Activated naive CD8-positive, alpha-beta T cell (primary cell): Measurements from ENCODE around the gene ANKRD34A.

Source experiments
- H3K27ac Mint-ChIP-seq: one replicate; pipeline ENCODE4 v1.8.0; 2021; ENCODE audit warnings: mixed read lengths
- H3K27me3 Mint-ChIP-seq: one replicate; pipeline ENCODE4 v1.8.0; 2021; ENCODE audit warnings: mixed read lengths
- H3K36me3 Mint-ChIP-seq: one replicate; pipeline ENCODE4 v1.8.0; 2021; ENCODE audit warnings: mixed read lengths
- H3K4me1 Mint-ChIP-seq: one replicate; pipeline ENCODE4 v1.8.0; 2021; ENCODE audit warnings: low read depth, mixed read lengths
- H3K4me3 Mint-ChIP-seq: one replicate; pipeline ENCODE4 v1.8.0; 2021; ENCODE audit warnings: mild to moderate bottlenecking, mixed read lengths
- H3K9me3 Mint-ChIP-seq: one replicate; pipeline ENCODE4 v1.8.0; 2021; ENCODE audit warnings: low read depth, mixed read lengths

Gene ANKRD34A

GRCh38 chr1:145994391-145995120, 30.2 kb upstream of the ANKRD34A start:
- H3K4me1 Mint-ChIP-seq = peaks cover 77% of the 10 kb centered on the region
- peak overlapping the region; percentile 98 for H3K4me3 Mint-ChIP-seq
- H3K36me3 Mint-ChIP-seq = peaks cover 22% of the 10 kb centered on the region
- H3K27me3 Mint-ChIP-seq = no peaks in the 10 kb centered on the region
- no peaks in the 10 kb centered on the region for H3K9me3 Mint-ChIP-seq
- H3K27ac Mint-ChIP-seq = peak overlapping the region; percentile 99

- peaks cover 74% of the 10 kb centered on the region for H3K4me1 Mint-ChIP-seq
- peak overlapping the region; percentile 99 for H3K27ac Mint-ChIP-seq
- H3K4me3 Mint-ChIP-seq = peak overlapping the region; percentile 98
- H3K27me3 Mint-ChIP-seq = no peaks in the 10 kb centered on the region
- no peaks in the 10 kb centered on the region for H3K9me3 Mint-ChIP-seq
- H3K36me3 Mint-ChIP-seq = peaks cover 22% of the 10 kb centered on the region
Measured at GRCh38 chr1:145993618-145994390, 29.4 kb upstream of the ANKRD34A start.

GRCh38 chr1:145992958-145993617, 28.7 kb upstream of the ANKRD34A start:
- H3K9me3 Mint-ChIP-seq = peaks cover 3% of the 10 kb centered on the region
- peak overlapping the region; percentile 99 for H3K27ac Mint-ChIP-seq
- no peaks in the 10 kb centered on the region for H3K27me3 Mint-ChIP-seq
- peak overlapping the region; percentile 98 for H3K4me3 Mint-ChIP-seq
- H3K4me1 Mint-ChIP-seq = peaks cover 72% of the 10 kb centered on the region
- peaks cover 22% of the 10 kb centered on the region for H3K36me3 Mint-ChIP-seq

DNA sequence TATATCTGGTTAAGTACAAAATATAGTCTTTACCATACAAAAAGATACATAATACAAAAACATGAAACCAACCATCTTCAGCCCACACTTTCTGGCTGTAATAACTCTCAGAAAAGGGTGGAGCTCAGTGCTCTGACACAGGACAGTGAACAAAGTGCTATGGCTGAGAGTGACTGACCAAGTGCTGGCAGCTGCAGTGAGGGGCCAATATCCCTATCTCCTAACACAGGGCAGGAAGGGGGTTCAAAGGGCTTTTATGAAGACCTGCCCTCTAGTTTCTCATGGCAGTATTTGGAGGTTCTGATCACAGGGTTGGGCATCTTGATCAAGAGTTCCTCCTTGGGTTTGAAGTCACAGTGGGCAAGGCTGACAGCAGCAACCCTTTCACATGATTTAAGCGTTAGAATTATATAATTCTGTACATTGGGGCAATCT, 28.1 kb upstream of the ANKRD34A start:
- peak overlapping the region; percentile 98 for H3K4me3 Mint-ChIP-seq
- no peaks in the 10 kb centered on the region for H3K27me3 Mint-ChIP-seq
- peaks cover 22% of the 10 kb centered on the region for H3K36me3 Mint-ChIP-seq
- H3K27ac Mint-ChIP-seq = peak overlapping the region; percentile 99
- peaks cover 72% of the 10 kb centered on the region for H3K4me1 Mint-ChIP-seq
- peaks cover 3% of the 10 kb centered on the region for H3K9me3 Mint-ChIP-seq

DNA sequence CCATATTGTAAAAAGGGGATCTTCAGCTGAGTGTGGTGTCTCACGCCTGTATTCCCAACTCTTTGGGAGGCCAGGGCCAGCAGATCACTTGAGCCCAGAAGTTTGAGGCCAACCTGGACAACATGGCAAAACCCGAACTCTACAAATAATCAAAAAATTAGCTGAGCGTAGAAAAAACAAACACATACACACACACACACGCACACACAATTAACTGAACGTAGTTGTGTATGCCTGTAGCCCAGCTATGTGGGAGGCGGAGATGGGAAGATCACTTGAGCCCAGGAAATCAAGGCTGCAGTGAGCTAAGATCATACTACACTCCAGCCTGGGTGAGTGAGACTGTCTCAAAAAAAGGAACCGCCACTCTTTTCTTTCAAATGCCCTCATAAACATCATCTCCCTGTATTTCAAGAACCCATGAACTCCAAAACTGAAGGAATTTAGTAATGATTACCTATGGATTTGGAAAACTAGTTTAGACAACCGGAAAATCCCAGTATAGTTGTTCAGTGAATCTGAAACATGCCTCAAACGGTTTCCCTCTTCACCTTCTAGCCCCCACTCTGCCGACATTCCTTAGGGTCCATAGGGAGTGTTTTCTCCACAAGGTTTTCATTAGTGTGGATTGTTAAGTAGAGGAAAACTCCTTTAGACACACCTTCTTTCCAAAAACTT, 27.5 kb upstream of the ANKRD34A start:
- no peaks in the 10 kb centered on the region for H3K27me3 Mint-ChIP-seq
- H3K27ac Mint-ChIP-seq = peak overlapping the region; percentile 99
- peak overlapping the region; percentile 98 for H3K4me3 Mint-ChIP-seq
- peaks cover 71% of the 10 kb centered on the region for H3K4me1 Mint-ChIP-seq
- peaks cover 3% of the 10 kb centered on the region for H3K9me3 Mint-ChIP-seq
- peaks cover 22% of the 10 kb centered on the region for H3K36me3 Mint-ChIP-seq

DNA sequence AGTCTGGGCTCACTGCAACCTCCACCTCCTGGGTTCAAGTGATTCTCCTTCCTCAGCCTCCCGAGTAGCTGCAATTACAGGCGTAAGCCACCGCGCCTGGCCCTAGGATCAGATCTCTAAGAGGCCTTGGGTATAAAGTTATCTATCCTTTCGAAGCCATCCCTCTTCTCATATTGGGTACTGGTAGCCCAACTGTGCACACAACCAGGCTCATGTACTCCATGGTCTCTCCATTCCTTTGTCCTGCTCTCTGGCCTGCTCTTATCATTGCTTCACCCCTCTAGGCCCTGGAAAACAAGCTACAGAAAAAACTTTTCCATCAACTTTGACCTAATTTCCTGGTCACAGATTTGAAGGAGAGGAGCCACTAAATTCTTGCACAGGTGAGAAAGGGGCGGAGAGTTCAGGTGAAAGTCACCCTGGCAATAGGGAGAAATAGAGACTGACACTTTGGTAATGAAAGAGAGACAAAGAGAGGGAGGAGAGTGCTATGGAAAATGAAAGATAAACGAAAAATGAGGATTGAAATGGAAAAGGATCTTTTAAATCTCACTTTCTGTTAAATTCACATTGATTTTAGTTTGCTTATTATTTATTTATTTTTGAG, 26.0 kb upstream of the ANKRD34A start:
- H3K4me1 Mint-ChIP-seq = peaks cover 83% of the 10 kb centered on the region
- H3K9me3 Mint-ChIP-seq = peaks cover 3% of the 10 kb centered on the region
- H3K4me3 Mint-ChIP-seq = peak overlapping the region; percentile 23

GRCh38 chr1:145988773-145989172, 24.4 kb upstream of the ANKRD34A start:
- Mint-ChIP-seq H3K27me3 (no peaks in the 10 kb centered on the region), H3K27ac (peak overlapping the region; percentile 96), H3K4me3 (peak overlapping the region; percentile 68), H3K4me1 (peaks cover 81% of the 10 kb centered on the region), H3K9me3 (peaks cover 3% of the 10 kb centered on the region), H3K36me3 (peaks cover 11% of the 10 kb centered on the region)

More for the DNA sequence above, 26.0 kb upstream of the ANKRD34A start:
- H3K36me3 Mint-ChIP-seq = peaks cover 22% of the 10 kb centered on the region
- H3K27ac Mint-ChIP-seq = peak overlapping the region; percentile 68
- no peaks in the 10 kb centered on the region for H3K27me3 Mint-ChIP-seq

DNA sequence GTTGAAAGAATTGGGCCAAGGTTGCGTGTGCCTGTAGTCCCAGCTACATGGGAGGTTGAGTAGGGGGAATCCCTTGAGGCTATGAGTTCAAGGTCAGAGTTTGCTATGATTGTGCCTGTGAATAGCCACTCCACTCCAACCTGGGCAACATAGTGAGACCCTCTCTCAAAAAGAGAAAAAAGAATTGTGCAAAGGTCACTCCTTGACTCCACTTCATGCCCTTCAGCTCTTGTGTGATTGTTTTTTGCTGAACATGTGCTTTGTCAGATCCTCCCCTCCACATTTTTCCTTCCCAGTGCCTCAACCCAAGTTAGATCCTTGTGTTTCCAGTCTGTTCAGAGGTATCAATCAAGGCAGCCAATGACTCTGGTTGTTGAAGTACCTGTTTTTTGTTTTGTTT, 23.6 kb upstream of the ANKRD34A start:
- Mint-ChIP-seq H3K4me3 (no peak overlapping the region), H3K36me3 (peaks cover 5% of the 10 kb centered on the region), H3K9me3 (peaks cover 3% of the 10 kb centered on the region), H3K27ac (peak overlapping the region; percentile 73), H3K4me1 (peaks cover 72% of the 10 kb centered on the region), H3K27me3 (no peaks in the 10 kb centered on the region)

GRCh38 chr1:145986551-145986950, 22.2 kb upstream of the ANKRD34A start:
- Mint-ChIP-seq H3K4me1 (peaks cover 59% of the 10 kb centered on the region), H3K9me3 (peaks cover 3% of the 10 kb centered on the region), H3K36me3 (no peaks in the 10 kb centered on the region), H3K4me3 (no peak overlapping the region), H3K27me3 (no peaks in the 10 kb centered on the region), H3K27ac (peak overlapping the region; percentile 34)

- peaks cover 3% of the 10 kb centered on the region for H3K9me3 Mint-ChIP-seq
- H3K27ac Mint-ChIP-seq = peak overlapping the region; percentile 70
- peaks cover 51% of the 10 kb centered on the region for H3K4me1 Mint-ChIP-seq
- no peaks in the 10 kb centered on the region for H3K36me3 Mint-ChIP-seq
- peak overlapping the region; percentile 52 for H3K4me3 Mint-ChIP-seq
- H3K27me3 Mint-ChIP-seq = no peaks in the 10 kb centered on the region
Measured at GRCh38 chr1:145985502-145986439, 21.4 kb upstream of the ANKRD34A start.

- Mint-ChIP-seq H3K4me1 (peaks cover 44% of the 10 kb centered on the region), H3K27me3 (no peaks in the 10 kb centered on the region), H3K9me3 (peaks cover 3% of the 10 kb centered on the region), H3K36me3 (no peaks in the 10 kb centered on the region), H3K4me3 (peak overlapping the region; percentile 52), H3K27ac (peak overlapping the region; percentile 42)
Measured at GRCh38 chr1:145985129-145985501, 20.7 kb upstream of the ANKRD34A start.

DNA sequence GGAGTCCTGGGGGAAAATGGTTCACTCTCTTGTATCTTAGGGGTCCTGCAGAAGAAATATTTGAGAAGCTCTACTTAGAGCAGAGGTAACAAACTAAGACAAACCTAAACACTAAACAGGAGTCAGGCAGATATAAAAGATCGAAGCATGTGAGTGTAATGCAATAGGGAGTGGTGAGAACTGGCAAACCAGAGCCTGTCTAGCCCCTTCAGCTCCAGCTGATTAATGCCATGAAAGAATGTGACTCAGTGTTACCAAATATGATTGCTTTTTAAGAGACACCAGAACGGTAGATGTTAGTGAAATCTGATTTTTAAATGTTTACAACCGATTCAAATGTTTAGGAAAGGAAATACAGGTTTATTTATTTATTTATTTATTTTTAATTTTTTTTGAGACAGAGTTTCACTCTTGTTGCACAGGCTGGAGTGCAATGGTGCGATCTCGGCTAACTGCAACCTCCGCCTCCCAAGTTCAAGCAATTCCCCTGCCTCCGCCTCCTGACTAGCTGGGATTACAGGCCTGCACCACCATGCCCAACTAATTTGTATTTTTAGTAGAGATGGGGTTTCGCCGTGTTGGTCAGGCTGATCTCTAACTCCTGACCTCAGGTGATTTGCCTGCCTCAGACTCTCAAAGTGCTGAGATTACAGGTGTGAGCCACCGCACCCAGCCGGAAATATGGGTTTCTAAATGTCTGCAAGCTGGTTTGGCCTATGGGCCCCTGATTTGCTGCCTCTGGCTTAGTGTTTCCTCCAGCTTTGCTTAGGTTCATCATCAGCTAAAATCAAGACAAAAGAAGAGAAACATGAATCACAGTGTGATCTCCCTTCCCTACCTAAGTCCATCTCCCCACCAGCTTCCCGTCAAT, 19.8 kb upstream of the ANKRD34A start:
- Mint-ChIP-seq H3K27ac (peak overlapping the region; percentile 42), H3K4me1 (peaks cover 40% of the 10 kb centered on the region), H3K9me3 (peaks cover 3% of the 10 kb centered on the region), H3K27me3 (no peaks in the 10 kb centered on the region), H3K4me3 (peak overlapping the region; percentile 27), H3K36me3 (no peaks in the 10 kb centered on the region)

DNA sequence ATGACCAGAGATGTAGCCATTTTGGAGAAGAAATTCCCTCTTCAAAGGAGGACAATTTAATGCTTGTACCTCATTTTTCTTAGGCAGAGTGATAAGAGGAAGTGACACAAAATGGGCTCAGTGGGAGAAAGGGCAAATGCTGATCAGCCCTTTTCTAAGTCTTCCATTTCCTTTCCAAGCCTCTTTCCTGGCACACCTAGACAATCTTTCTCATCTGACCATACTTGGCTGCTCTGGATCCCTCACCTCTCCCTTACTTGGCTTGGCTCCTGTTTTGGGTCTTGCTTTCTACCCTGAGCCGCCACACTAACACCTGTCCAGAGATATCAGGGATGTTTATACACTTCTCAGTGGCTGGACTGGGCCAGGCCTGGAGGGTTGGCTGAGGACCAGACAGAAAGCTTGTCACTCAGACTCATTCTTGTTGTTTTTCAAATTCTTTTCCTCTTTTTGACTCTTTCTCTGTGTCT, 18.9 kb upstream of the ANKRD34A start:
- Mint-ChIP-seq H3K9me3 (no peaks in the 10 kb centered on the region), H3K4me1 (peaks cover 32% of the 10 kb centered on the region), H3K27me3 (no peaks in the 10 kb centered on the region), H3K27ac (peak overlapping the region; percentile 82), H3K4me3 (no peak overlapping the region), H3K36me3 (no peaks in the 10 kb centered on the region)
